Parathyroid adenoma (tissue), 2 donors: ENCODE measurements around the gene PRDM1.

Experiments used
- H2AFZ ChIP-seq: fragments of 300-600 bp; sonication (generic); one replicate; pipeline ENCODE4 v1.7.0; 2017; ENCODE audit warnings: antibody characterized with exemption, mild to moderate bottlenecking
- H3K27ac ChIP-seq: fragments of 300-600 bp; sonication (generic); one replicate; pipeline ENCODE4 v1.7.0; 2017
- H3K27me3 ChIP-seq: fragments of 300-600 bp; sonication (generic); one replicate; pipeline ENCODE4 v1.7.0; 2017; ENCODE audit warnings: low read length; ENCODE audit not compliant: control insufficient read depth, insufficient read depth
- H3K36me3 ChIP-seq: fragments of 300-600 bp; sonication (generic); one replicate; pipeline ENCODE4 v1.7.0; 2017; ENCODE audit warnings: low read length; ENCODE audit not compliant: control insufficient read depth, insufficient read depth
- H3K4me1 ChIP-seq: fragments of 300-600 bp; sonication (generic); one replicate; pipeline ENCODE4 v1.7.0; 2017; ENCODE audit warnings: control low read depth
- H3K4me2 ChIP-seq: fragments of 300-600 bp; sonication (generic); one replicate; pipeline ENCODE4 v1.7.0; 2017; ENCODE audit warnings: low read length
- H3K4me3 ChIP-seq: fragments of 300-600 bp; sonication (generic); one replicate; pipeline ENCODE4 v1.7.0; 2017; ENCODE audit warnings: low read depth, low read length
- H3K79me2 ChIP-seq: fragments of 300-600 bp; sonication (generic); one replicate; pipeline ENCODE4 v1.7.0; 2017; ENCODE audit warnings: control low read depth
- H3K9ac ChIP-seq: fragments of 300-600 bp; sonication (generic); one replicate; pipeline ENCODE4 v1.7.0; 2017; ENCODE audit warnings: mild to moderate bottlenecking
- H3K9me3 ChIP-seq: fragments of 300-600 bp; sonication (generic); one replicate; pipeline ENCODE4 v1.7.0; 2017; ENCODE audit warnings: low read length; ENCODE audit not compliant: control insufficient read depth
- CTCF ChIP-seq: fragments of 300-600 bp; sonication (generic); IDR thresholded peaks from one replicate; pipeline ENCODE4 v1.7.0; 2017; ENCODE audit warnings: antibody characterized with exemption, mild to moderate bottlenecking
- donor health status: primary hyperparathyroidism.

The PRDM1 gene

DNA sequence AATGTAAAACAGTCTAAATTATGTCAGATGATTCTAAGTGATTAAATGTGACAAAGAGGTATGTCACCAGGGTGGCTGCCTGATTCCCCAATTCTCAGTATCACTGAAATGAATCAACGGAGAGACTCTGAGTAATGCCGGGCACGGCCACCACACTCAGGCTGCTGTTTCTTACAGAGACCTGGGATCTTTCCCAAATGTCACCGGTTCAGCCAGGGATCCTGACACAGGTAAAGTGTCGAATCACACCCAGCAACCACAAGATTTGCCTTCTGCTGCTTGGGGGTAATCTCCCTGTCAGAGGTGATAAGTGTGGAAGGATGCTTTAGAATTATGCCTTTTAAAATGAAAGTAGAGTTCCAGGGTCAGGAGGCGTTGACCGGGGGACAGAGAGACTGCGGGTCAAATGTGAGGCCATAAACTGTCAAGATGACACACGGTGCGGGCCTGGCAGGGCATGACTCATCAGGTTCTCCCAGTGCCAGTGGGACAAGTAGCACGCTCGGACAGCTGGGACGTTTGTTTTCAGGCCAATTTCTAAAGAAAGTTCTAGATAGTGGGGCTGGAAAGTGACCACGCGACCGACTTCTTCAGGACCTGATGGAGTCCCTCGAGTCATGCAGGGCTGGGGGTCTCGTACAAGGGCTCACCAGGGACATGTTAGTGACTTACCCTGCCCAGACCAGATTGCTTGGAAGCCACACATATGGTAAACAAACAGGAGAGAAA lies 48.9 kb downstream of the PRDM1 start:
- H3K9me3 ChIP-seq = no peaks in the 10 kb centered on the region
- H3K36me3 ChIP-seq = no peaks in the 10 kb centered on the region
- H3K4me1 ChIP-seq = no peaks in the 10 kb centered on the region
- H3K79me2 ChIP-seq = no peaks in the 10 kb centered on the region
- no peak overlapping the region for H3K4me3 ChIP-seq
- H3K27ac ChIP-seq = no peak overlapping the region
- no peak overlapping the region for H2AFZ ChIP-seq
- H3K27me3 ChIP-seq = no peaks in the 10 kb centered on the region
- TF ChIP-seq CTCF = no peak
- no peak overlapping the region for H3K4me2 ChIP-seq
- no peak overlapping the region for H3K9ac ChIP-seq

DNA sequence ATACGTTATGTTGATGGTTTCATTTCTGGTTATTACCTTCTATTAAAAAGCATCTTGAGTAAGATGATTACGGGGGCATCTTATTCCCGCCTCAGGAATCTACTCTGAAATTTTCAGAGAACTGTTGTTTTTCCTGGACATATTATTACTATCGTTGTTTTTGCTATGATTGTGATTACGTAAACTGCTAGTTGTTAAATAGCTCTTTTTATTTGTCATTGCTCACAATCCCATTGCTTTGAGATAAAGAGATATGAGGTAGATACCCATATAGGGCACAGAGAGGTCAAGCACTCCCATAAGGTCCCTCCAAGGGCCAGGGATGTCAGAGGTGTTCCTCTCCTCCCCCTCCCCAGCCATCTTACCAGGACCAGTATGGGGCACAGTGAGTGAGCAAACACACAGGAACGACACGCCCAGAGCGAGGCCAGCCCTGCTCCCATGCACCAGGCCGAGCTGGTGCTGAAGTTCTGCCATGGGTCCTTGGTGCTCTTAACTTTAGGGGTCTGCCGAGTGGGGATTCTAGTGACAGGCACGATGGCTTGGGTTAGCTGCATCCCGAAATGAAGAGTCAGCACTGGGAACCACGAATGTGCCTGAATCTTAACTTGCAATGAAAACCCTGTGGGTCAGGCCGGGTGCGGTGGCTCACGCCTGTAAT lies 49.9 kb downstream of the PRDM1 start:
- no peak overlapping the region for H3K9ac ChIP-seq
- H2AFZ ChIP-seq = no peak overlapping the region
- no peak overlapping the region for H3K4me2 ChIP-seq
- no peaks in the 10 kb centered on the region for H3K4me1 ChIP-seq
- H3K36me3 ChIP-seq = no peaks in the 10 kb centered on the region
- no peaks in the 10 kb centered on the region for H3K9me3 ChIP-seq
- TF ChIP-seq CTCF = no peak
- no peaks in the 10 kb centered on the region for H3K79me2 ChIP-seq
- H3K27me3 ChIP-seq = no peaks in the 10 kb centered on the region
- no peak overlapping the region for H3K27ac ChIP-seq
- no peak overlapping the region for H3K4me3 ChIP-seq

GRCh38 chr6:106136845-106137244 lies 50.7 kb downstream of the PRDM1 start:
- Histone ChIP-seq H3K4me1 (no peaks in the 10 kb centered on the region), H3K79me2 (no peaks in the 10 kb centered on the region), H2AFZ (no peak overlapping the region), H3K4me2 (no peak overlapping the region), H3K27me3 (no peaks in the 10 kb centered on the region), H3K36me3 (no peaks in the 10 kb centered on the region), H3K4me3 (no peak overlapping the region), H3K27ac (no peak overlapping the region), H3K9me3 (no peaks in the 10 kb centered on the region), H3K9ac (no peak overlapping the region)
- no peak for TF ChIP-seq CTCF

GRCh38 chr6:106138151-106138550 lies 52.0 kb downstream of the PRDM1 start:
- H3K27ac ChIP-seq = no peak overlapping the region
- H3K79me2 ChIP-seq = no peaks in the 10 kb centered on the region
- no peaks in the 10 kb centered on the region for H3K4me1 ChIP-seq
- no peak overlapping the region for H2AFZ ChIP-seq
- no peaks in the 10 kb centered on the region for H3K27me3 ChIP-seq
- H3K9me3 ChIP-seq = no peaks in the 10 kb centered on the region
- H3K9ac ChIP-seq = no peak overlapping the region
- H3K4me3 ChIP-seq = no peak overlapping the region
- no peak overlapping the region for H3K4me2 ChIP-seq
- no peak for TF ChIP-seq CTCF
- H3K36me3 ChIP-seq = no peaks in the 10 kb centered on the region
